SIG-M5 (cell line): ENCODE measurements around the gene DPCD.

ENCODE experiments used
- DNase-seq: peaks from one replicate; lab custom pipeline; 2025; lab: John Stamatoyannopoulos, UW

Gene DPCD

DNA sequence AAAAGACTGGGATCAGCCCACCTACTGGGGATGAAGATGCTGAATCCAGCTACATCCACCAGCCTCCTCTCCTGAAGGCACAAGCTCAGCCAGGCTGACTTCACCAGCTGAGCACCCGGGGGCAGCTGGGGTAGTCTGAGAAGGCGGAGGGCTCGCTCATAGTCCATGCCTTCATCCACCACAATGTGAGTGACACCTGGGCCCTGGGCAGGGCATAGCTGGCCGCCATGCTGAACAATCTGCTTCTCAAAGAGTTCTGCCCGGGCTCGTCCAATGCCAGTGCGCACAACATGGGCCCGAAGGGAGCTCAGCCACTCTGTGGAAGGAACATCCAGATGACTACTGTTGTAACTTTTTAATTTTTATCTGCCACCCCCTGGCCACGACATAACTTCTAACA lies 2.3 kb upstream of the DPCD start:
- no peak for DNase-seq

DNA sequence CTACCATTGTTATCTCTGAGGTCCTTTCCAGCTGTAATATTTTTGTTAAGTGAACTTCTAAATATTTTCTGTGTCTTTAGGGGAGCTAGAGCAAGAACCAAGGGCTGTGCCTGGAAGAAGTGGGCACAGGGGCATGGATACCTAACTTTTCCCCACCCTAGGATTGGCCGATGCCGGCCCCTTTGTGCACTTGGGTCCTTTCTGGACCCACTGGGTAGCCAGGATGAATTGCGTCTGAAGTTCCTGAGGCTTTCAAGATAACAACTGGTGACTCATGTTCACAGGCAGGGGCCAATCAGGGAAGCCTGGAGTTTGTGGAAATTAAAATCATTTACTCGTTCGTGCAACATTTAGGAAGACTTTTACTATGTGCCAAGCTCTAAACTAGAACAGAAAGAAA lies 758 bp downstream of the DPCD start:
- DNase-seq, result no peak

DNA sequence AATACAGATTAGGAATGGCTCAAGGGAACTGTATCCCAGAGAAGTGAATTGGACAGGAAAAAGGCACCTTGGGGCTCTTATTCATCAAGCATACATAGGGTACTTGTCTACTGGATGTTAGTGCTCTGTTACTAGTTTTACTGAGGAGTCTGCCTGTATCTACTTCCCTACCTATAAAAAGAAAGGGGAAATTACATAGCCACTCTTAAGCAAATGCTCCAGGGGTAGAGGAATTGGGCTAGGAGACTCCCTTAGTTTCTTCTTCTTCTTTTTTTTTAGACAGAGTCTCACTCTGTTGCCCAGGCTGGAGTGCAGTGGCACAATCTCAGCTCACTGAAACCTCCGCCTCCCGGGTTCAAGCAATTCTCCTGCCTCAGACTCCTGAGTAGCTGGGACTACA lies 5.2 kb downstream of the DPCD start:
- peak; percentile 29 for DNase-seq

DNA sequence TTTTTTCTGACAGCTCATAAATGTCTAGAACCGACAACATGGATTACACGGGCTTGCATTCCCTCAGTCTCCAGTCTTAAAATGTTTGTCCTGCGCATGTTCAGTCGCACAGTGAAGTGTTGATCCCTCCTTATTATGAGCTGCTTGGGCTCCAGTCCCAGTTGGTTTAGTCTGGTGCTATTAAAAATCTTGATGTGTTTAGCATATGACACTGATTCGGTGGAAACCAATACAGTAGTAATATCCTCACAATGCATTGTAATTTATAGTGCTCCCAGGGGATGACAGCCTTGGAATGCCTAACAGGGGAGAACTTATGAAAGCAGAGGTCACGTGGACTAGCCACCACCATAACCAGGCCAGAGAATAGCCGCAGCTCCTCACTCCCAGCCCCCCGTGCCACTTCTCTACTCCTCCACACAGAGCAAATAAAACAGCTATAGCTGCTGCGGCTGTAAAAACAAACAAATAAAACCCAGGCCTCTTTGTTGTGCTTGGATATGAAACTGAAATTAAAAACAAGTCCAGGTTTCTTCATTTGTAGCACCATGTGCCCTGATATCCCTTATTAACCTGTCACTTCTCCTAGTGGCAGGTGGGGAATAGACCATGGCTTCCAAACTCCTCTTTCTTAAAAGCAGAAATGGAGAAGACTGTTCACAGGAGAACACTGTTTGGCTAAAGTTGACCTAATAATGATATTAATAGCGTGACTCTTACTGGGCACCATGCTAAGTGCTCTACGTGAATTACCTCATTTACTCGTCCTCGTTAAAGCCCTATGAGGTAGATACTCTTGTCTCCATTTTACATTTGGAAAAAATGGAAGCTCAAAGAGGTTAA lies 7.7 kb downstream of the DPCD start:
- no peak for DNase-seq

DNA sequence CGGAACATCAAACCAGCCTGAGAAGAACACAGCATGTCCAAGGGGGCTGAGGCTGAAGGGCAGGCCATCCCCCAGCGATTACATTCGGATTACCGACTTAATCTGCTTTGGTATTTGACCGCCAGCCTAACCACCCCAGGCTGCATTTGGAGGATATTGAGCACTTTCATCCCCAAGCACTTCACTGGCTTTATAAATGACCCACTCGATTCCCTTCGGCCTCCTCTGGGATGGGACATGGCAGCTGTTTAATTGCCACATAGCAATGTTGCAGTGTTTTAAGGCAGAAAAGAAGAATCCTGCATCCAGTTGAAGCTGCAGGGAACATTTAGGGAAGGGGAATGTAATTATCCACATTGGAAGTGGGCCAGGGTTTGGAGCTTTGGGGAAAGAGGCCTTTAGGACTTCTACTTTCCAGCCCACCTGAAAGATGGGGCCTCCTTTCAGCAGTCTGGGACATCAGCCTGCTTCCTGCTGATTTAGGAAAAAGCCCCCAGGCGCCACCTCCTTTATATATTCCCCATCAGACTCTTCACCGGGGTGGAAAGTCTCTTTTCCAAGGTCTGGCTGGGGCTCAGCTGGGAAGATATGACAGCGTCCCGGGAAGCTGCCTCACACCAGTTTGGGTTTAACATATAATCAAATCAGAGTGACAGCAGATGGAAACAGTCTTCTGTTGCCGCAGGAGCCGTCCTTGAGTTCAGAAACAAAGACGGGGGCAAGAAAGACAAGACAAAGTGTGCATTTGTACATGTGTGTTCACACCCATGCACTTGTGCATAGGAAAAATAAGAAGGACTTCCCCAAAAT lies 9.2 kb downstream of the DPCD start:
- no peak for DNase-seq

DNA sequence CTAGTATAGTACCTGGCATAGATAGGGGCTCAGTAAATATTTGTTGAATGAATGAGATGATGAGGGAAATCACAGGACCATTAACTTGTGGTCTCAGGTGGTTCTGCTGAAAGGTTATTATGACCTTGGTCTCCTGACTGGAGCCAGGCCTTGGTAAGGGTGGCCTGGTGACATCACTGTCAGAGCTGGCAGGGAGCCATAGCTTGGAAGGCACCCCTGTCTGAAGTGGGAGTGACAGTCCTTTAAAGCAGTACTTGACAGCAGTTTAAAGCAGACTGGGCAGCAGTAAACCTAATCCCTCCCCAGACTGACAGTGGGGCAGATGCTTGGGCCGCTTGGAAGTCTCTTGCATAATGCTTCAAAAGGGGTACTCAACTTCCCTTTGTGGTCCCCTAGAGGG lies 13.4 kb downstream of the DPCD start:
- DNase-seq, result no peak

DNA sequence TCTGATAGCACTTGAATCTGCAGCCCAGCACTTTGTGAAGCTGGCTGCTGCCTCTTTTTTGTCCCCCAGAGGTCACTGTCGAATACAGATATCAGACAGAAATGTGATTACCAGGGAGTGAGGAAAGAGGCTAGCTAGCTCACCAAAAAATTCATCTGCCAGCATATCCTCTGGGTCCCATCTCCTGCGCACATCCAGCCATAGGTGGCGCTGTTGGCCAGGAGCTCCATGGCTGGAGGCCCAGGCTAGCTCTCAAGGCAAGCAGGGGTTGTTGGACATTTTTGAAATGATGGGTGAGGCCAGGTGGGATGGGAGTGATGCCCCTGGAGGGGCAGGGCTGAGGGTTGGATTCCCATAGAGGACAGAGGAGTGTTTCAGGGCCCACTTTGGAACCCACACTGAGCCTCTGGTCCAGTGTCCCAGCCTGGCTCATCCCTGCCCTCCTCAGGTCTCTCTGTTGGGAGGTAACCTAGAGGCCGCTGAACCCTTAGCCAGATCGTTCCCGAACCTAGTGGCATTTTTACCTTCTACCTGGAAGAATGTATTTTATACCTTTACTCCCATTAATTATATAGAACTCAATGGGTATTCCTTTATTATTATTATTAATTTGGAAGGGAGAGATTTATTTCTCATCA lies 14.8 kb downstream of the DPCD start:
- DNase-seq, result peak; percentile 6

DNA sequence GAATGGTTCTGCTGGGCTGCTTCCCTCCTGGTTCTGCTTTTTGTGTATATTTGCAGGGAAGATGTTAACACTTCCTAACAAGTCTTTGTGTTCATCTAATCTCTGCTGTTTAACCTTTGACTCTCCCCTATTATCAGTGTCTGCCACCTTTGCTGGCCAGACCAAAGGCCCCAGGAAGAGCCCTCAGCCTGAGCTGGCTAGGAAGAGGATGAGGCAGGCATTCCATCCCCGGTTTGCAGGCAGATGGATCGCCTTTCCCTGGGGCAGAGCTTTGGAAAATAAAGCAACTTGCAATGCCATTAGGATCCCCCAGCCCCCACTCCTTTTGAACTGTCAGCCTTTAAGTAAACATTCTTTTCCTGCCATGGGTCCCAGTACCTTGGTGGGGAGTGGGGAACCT lies 19.0 kb downstream of the DPCD start:
- no peak for DNase-seq

DNA sequence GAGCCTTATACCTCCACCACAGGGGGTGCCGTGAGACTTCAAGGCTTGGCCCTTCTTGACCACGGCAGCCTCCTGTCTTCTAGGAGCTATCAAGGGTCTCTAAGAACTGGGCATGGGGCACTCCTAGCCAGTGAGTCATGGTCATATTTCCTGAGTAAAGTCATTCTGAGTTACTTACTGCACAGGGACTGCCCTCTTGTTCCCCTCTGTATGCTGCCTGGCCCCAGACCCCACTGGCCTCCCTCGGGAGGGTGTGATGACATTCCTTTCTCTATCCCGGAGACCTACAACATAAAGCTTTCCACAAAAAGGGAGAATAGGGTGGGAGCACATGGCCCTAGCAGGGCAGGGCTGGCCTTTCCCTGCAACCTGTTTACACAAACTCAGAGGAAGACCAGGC lies 21.4 kb downstream of the DPCD start:
- no peak for DNase-seq

DNA sequence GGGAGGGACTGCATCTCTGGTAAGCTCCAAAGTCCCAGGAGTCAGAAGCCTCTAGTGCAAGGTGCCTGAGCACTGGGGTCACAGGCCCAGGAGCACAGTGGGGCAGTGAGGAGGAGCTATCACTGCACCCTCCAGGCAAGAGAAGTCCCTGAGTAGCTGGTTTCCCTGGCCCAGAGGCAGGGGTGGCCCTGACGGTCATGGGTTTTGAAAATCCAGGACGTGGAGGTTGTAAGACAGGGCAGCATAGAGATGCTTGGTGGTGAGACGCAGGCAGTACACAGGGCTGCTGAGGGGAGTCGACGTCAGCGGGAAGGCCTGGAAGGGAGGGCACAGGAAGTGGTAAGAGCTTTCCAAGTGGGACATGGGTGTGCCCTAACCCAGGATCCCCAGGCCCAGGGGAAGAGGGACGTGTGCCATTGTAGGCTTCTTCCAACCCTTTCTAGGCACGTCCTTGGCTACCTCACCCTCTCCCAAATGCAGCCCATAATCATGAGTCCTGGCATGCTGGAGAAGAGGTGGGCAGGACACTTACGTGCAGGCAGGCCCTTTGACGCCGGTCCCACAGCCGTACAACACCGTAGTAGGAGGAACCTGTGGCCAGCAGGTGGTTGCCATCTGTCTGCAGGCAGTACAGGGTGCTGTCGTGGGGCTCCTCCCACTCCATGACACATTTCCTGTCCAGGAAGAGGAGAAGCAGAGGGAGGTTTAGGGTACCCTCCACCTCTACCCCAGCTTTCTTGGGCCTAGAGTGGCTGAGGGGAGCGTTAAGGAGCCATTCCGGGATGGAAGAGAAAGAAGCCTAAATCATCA lies 23.2 kb downstream of the DPCD start:
- DNase-seq, result no peak

DNA sequence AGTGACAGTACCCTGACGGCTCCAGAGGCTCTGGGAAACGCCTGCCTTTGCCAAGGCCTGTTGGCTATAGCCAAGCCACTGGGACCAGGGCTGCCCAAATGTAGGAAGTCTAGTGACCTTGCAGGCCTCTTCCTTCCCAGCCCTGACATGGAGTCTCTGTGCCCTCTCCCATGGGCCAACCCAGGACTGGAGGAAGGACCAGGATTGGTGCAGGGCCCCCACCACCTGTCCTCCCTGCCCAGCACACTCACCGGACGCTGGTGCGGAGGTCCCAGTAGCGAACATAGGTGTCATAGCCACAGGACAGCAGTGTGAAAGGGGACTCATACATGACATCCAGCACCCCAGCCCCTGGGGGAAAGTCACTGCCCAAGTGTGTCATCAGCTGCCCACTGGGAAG lies 24.0 kb downstream of the DPCD start:
- no peak for DNase-seq

DNA sequence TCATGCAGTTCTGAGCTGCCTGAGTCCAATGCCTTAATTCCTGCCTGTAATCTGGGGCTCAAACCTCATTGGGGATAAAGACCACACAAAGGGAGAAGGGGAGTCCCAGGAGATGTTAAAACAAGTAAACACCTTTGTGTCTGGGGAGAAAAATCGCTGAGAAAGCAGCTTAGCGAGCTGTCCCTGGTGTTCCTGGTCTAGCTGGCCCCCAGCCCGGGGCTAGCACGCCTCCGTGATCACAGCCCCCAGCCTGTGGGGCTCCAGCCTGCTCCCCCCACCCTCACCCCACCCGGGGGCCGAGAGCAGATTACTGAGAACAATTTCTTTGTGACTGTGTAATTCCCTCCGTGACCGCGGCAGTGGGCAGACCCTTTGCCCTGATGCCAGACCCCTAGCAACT lies 24.8 kb downstream of the DPCD start:
- no peak for DNase-seq

DNA sequence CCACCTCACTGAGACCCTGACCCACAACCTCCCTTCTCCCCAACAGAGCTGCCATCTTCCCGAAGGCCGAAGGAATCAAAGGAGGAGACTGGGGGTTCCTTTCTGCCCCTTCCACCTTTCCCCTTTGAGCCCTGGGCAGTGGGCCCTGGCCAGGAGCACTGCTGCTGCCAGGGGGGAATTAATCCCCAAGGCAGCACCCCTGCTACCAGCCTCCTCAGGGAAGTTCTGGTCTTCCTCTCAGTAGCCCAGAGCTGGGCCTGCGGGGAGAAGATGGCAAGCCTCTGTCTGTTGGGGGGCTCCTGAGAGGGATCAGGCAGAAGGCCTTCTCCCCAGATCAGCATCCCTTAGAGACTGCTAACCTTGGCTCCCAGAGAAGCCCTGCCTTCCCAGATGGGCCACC lies 25.5 kb downstream of the DPCD start:
- no peak for DNase-seq

DNA sequence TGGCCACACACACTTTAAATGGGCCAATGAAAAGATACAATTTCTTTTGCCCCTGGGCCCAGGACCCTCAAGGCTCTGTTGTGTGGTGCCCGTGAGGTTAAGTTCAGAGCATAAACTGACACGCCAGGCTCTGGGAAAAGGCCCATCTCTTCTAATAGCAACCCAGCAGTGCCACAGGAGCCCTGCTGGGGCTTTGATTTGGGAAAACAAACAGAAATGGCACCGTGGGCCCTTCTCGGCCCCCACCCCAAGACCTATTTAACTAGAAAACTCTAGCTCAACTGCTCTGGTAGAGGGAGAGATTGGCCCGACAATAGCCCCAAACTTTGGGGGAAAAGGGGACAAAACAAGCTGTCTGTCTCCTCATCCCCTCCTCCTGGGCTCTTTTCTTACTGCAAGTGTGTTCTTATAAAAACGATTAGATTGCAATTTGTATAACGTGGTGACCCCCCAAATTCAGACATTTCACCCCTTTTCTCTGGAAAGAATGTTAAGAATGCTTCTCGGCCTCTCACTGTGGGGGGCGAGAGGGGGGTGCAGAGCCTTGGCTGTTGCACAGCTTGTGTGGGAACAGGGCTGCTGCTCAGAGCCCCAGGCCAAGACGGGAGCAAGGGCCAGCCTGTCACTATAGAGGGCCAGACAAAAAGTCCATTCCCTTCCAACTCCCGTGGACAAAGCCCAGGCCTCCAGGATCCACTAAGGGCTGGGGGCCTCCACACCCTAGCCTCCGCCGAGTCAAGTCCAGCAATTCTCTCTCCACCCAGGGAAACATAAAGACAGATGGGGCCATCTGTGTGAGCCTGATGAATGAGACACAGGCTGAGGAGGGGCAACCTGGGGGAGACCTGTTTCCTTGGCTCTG lies 26.8 kb downstream of the DPCD start:
- no peak for DNase-seq

DNA sequence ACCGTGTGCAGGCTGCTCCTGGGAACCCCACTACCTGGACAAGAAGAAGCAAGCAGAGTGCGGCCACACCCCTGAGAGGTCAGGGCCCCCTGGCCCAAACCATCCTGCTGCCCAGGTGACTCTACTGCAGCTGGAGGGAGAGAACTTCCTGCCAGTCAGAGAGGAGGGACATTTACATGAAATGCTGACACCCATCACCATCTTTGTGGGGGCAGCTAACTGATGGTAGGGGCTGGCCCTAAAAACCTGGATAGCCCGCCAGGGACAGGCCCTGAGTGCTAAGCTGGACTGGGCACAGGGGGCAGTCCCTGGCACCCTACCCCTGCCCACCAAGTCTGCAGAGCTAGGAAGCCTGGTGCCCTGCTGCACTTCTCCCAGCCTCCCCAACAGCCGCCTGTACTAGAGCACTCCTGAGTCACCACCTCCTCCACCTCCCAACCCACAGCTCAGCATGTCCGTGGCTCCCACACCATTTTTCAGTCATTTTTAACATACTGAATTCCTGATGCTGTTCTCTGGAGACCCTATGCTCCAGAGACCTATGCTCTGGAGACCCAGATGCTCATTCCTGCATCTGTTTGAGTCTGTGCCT lies 27.5 kb downstream of the DPCD start:
- DNase-seq, result no peak

DNA sequence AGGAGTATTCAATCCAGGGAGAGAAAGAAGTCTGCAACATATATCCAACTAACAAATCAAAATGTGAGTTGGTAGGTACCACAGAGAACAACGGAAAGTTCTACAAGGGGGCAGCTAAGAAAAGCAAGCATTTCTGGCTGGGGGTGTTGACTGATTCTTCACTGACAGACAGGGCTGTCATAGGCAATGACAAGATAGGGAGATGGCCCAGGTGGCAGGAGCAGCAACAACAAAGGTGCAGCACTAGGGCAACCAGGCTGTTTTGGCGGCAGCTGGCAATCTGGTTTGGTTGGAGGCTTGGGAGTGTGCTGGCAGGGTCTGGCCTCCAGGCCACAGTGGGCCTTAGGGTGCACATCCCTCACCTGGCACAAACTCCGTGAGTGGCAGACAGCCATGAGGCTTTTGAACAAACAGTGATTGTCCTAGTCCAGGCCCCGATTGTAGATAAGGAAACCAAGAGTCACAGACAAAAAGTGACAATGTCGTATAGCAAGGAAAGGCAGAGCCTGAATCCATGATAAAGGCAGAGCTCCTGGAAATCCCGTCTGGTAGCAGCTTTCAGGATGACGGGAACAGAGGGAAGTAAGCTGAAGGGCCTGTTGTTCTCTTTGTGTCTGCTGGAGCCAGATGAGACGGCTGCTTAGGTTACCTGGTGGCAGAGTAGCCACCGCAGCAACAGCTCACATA lies 28.4 kb downstream of the DPCD start:
- DNase-seq, result no peak

DNA sequence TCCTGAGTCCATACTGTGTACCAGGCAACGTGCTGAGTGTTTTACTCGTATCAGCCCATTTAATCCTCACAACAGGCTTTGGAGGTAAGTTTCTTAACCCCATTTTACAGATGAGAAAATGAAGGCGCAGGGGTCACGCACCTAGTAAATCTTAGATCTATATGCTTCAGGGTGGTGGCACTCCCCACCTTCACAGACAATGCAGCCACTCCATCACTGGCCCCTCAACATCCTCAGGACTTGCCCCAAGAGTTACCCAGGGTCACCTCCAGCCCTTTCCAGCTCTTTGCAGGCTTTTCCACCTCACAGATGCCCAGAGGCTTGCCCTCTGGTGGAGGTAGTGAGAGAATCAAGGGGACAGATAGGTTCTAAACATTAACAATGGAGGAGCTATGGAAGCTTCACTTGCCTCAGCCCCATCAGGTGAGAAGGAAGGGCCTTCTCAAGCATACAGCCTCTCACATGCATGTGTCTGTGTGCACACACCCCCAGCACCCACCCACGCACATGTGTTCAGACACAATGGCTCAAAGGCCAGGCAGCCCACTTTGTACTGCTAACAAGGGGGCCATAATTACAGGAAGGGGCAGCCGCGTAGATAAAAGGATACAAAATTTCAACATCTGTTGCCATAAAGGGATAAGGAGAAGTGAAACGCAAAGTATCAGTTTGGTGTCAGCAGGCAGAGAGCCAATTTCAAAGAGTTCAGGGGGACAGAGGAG lies 29.1 kb downstream of the DPCD start:
- peak; percentile 48 for DNase-seq

DNA sequence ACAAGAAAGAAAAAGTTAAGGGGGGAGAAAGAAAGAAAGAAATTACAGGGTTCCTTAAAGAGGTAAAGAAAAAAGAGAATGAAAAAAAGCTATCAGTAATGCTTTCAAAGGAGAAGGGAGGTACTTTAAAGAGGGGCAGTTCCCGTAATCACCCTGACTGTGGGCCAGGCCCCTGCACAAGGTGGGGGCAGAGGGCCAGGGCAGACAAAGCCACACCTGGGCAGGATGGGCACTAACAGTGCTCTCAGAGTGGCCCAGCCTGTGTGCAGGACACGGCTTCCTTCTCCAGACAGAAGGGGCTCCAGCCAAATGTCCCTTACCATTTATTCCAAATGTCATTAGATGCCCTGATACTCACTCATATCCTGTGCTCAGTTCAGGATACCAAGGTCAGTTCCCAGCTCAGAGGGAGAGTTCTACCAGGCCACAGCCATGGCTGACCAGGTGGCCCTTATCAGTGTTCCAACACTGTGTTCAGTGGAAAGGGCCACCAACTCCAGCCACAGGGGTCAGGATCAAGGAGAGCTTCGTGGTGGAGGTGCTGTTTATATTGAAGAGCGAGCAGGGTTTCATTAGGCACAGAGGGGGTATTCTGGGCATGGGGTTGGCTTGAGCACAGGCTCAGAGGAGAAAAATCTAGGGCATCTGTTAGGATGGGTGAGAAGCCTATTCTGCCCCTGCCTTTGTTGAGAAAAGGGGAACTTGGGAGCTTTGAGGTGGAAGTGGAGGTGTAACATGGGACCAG lies 29.9 kb downstream of the DPCD start:
- DNase-seq, result no peak

DNA sequence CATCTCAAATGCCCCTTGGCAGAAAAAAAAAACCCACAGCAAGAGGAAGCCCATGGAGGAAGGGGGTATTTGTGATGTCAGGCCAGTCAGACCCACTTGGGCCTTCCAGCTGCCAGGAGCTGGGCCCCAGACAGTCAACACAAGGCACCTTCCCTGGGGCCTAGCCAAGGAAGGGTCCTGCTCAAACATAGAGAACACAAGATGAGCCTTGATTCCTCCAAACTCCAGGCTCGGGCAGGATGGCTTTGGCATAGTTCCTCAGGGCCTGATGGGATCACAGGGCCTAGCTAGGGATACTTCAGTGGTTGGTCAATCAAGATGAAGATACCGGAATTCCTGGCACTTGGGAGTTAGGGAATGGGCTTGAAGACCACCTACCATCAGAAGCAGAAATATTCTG lies 30.8 kb downstream of the DPCD start:
- no peak for DNase-seq
